Thoracic aorta (tissue), 2 donors: Measurements from ENCODE around the gene KY. TPM values are rescaled to one million over a fixed set of nuclear protein-coding genes. Genes with fewer than 3 reads are reported as not detected.

Source experiments
- ATAC-seq: fragments of 150-250 bp; one replicate; pipeline ENCODE4 v1.8.0; 2017; ENCODE audit warnings: low read depth; ENCODE audit not compliant: insufficient number of reproducible peaks, low FRiP score
- DNase-seq: peaks from one replicate; pipeline ENCODE4 v3.0.0-alpha.2; 2020; ENCODE audit warnings: low spot score
- H3K27ac ChIP-seq, 2 donors: fragments of 200-600 bp; sonication (generic); 1 replicate in 1 of 2; 2 replicates in 1 of 2; pipeline ENCODE4 v1.5.1; 2016; ENCODE audit warnings: mild to moderate bottlenecking in 2 of 2, moderate library complexity in 2 of 2
- H3K27me3 ChIP-seq: fragments of 200-600 bp; sonication (generic); replicated peaks from 2 replicates; pipeline ENCODE4 v1.6.0; 2016; ENCODE audit warnings: mild to moderate bottlenecking; ENCODE audit not compliant: insufficient read depth
- H3K36me3 ChIP-seq: fragments of 200-600 bp; sonication (generic); one replicate; pipeline ENCODE4 v1.5.1; 2016
- H3K4me1 ChIP-seq, 2 donors: fragments of 200-600 bp; sonication (generic); 1 replicate in 1 of 2; 2 replicates in 1 of 2; pipeline versions ENCODE4 v1.5.1 to v1.6.0; 2016; ENCODE audit warnings: low read depth in 2 of 2, mild to moderate bottlenecking in 1 of 2; ENCODE audit not compliant: control insufficient read depth in 1 of 2
- H3K4me3 ChIP-seq: fragments of 200-600 bp; sonication (generic); 2 replicates; pipeline ENCODE4 v1.5.1; 2016; ENCODE audit warnings: mild to moderate bottlenecking
- H3K9me3 ChIP-seq: fragments of 200-600 bp; sonication (generic); 2 replicates; pipeline ENCODE4 v1.5.1; 2016
- total RNA-seq, 2 donors: library from RNA; depleted of rRNA; stranded (reverse); fragments of >200 nt; gene quantifications; one replicate each; pipeline versions ENCODE4 v1.1.0 to v1.2.3, GENCODE V29; 2016
- TF ChIP-seq, protein P1 (sequence below): fragments of 200-600 bp; sonication (generic); IDR thresholded peaks from one replicate; pipeline ENCODE4 v1.5.1; 2019; ENCODE audit warnings: antibody characterized with exemption

Gene KY
- total RNA-seq, 2 donors from 2014 or later: 1.3 to 2.6 TPM

DNA sequence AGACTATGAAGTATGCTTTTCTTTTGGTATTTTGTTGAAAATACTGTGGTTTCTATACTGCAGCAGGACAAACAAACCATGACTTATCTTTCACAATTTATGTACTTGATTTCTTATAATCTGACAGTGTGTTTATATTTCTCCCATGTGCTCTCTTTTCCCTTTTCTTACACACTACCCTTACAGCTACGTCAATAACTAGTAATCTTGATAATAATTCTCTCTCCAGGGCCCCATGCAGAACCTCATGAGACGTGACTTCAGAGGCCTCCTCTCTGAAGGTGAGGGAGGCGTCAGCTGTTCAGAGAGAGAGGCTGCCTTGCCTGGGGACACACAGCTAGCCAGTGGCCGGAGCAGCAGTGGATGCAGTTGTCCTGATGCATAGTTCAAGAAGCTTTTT lies 35.9 kb downstream of the KY start:
- H3K27ac ChIP-seq: no peak overlapping the region
- TF ChIP-seq, protein P1, sequence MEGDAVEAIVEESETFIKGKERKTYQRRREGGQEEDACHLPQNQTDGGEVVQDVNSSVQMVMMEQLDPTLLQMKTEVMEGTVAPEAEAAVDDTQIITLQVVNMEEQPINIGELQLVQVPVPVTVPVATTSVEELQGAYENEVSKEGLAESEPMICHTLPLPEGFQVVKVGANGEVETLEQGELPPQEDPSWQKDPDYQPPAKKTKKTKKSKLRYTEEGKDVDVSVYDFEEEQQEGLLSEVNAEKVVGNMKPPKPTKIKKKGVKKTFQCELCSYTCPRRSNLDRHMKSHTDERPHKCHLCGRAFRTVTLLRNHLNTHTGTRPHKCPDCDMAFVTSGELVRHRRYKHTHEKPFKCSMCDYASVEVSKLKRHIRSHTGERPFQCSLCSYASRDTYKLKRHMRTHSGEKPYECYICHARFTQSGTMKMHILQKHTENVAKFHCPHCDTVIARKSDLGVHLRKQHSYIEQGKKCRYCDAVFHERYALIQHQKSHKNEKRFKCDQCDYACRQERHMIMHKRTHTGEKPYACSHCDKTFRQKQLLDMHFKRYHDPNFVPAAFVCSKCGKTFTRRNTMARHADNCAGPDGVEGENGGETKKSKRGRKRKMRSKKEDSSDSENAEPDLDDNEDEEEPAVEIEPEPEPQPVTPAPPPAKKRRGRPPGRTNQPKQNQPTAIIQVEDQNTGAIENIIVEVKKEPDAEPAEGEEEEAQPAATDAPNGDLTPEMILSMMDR: no peak
- H3K36me3 ChIP-seq: no peaks in the 10 kb centered on the region
- H3K4me1 ChIP-seq: no peaks in the 10 kb centered on the region
- H3K4me3 ChIP-seq: no peak overlapping the region
- DNase-seq: no peak
- ATAC-seq: no peak
- no peaks in the 10 kb centered on the region for H3K9me3 ChIP-seq
- no peaks in the 10 kb centered on the region for H3K27me3 ChIP-seq

- ATAC-seq (no peak), DNase-seq (no peak)
- no peak overlapping the region for H3K27ac ChIP-seq
- H3K4me3 ChIP-seq: no peak overlapping the region
- H3K27me3 ChIP-seq: no peaks in the 10 kb centered on the region
- H3K4me1 ChIP-seq: no peaks in the 10 kb centered on the region
- TF ChIP-seq, protein P1: no peak
- no peaks in the 10 kb centered on the region for H3K9me3 ChIP-seq
- H3K36me3 ChIP-seq: no peaks in the 10 kb centered on the region
These were observed 37.8 kb downstream of the KY start for GRCh38 chr3:134613006-134613520.

DNA sequence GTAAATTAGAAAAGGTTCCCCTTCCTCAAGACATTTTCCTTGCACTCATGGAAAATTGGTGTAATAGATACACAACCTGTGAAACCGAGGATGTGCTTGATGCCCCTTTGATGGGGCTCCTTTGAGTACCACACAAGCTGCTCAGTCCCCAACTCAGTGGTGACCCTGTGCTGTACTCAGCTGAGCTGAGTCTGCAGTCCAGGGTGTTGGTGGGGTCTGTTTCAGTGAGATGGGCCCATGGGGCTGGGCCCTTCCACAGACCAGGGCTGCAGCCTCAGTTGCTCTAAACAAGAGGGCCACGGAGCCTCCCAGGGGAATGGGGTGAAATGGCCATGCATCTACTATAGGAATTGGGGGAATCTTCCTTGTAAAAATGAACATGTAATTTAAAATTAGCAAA lies 39.3 kb downstream of the KY start:
- Histone ChIP-seq H3K4me3 (no peak overlapping the region), H3K27me3 (no peaks in the 10 kb centered on the region), H3K27ac (no peak overlapping the region), H3K9me3 (no peaks in the 10 kb centered on the region), H3K36me3 (no peaks in the 10 kb centered on the region), H3K4me1 (no peaks in the 10 kb centered on the region)
- no peak for DNase-seq
- TF ChIP-seq, protein P1: no peak
- no peak for ATAC-seq

GRCh38 chr3:134610432-134611385 lies 40.1 kb downstream of the KY start:
- ATAC-seq: no peak
- no peaks in the 10 kb centered on the region for H3K4me1 ChIP-seq
- DNase-seq: no peak
- H3K9me3 ChIP-seq: no peaks in the 10 kb centered on the region
- no peak overlapping the region for H3K27ac ChIP-seq
- H3K36me3 ChIP-seq: no peaks in the 10 kb centered on the region
- TF ChIP-seq, protein P1: no peak
- no peaks in the 10 kb centered on the region for H3K27me3 ChIP-seq
- no peak overlapping the region for H3K4me3 ChIP-seq

DNA sequence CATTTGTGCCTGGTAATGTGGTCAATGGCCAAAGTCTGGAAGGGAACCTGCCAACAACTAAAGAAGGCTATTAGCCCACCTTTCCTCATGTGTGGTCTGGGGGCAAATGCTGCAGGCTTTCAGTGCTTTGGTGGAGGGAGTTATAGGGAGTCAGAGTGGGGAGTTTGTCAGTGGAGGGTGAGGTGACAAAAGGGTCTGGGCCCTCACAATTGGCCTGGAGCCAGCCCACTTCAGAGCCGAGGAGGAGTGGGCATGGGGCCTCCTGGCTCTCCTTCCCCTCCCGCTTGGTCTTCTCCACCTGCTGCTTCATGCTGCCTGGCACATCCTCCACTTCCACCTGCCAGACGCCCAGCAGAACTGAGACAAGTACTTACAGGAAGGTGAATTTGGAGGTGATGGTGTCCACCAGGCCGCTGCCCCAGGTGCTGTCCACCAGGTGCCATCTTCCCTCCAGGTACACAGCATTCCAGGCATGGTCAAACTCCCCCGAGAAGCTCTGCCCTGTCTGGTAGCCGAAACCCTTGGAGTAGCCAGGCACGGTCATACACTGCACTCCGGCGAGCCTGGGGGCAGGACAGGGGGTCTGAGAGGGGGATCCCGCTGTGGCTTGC lies 40.9 kb downstream of the KY start:
- TF ChIP-seq, protein P1: no peak
- Histone ChIP-seq H3K9me3 (no peaks in the 10 kb centered on the region), H3K27me3 (no peaks in the 10 kb centered on the region), H3K27ac (no peak overlapping the region), H3K4me1 (no peaks in the 10 kb centered on the region), H3K36me3 (no peaks in the 10 kb centered on the region), H3K4me3 (no peak overlapping the region)
- DNase-seq: no peak
- no peak for ATAC-seq
